ENCODE measurements around the gene CFAP77.

The CFAP77 gene

DNA sequence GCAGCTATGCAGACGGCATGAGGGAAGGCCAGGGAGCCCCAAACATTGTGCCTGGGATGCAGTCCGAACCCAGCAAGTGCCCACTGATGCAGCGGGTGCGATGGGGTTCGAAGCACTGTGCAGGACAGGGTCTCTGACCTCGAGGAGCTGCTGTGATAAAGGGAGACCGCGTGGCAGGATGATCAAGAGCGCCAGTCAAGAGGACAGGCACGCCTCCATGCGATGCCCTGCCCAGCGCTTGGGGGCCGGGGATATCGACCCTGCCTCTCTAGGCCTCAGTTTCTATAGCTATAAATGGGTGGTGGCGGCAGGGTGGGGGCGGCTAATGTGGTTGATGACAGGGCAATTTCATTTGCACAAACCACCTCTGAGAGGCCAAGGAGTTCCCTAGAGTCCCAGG lies 87.7 kb downstream of the CFAP77 start:
- Histone ChIP-seq H2BK5ac (ENCODE audit: low read length) (no peak overlapping the region), H3K36me3 (ENCODE audit: control insufficient read depth, insufficient read depth, low read length) (no peaks in the 10 kb centered on the region), H3K79me2 (ENCODE audit: control insufficient read depth, insufficient read depth, low read length) (no peaks in the 10 kb centered on the region), H2AK5ac (ENCODE audit: low read length) (no peak overlapping the region), H3K4me1 (ENCODE audit: control insufficient read depth, low read depth, low read length) (no peaks in the 10 kb centered on the region), H3K56ac (ENCODE audit: low read length) (no peak overlapping the region), H3K4me2 (ENCODE audit: low read length) (no peak overlapping the region), H3K4me3 (ENCODE audit: low read length) (no peak overlapping the region), H3K4ac (ENCODE audit: low read depth, low read length) (no peak overlapping the region), H4K5ac (ENCODE audit: low read length) (no peak overlapping the region), H3K79me1 (ENCODE audit: low read length) (no peaks in the 10 kb centered on the region), H2BK120ac (ENCODE audit: low read depth, low read length) (no peak overlapping the region), H2BK15ac (replicated peaks; ENCODE audit: low read depth) (no peak overlapping the region), H3K18ac (ENCODE audit: low read length) (no peak overlapping the region), H3K23ac (ENCODE audit: low read length) (peak overlapping the region; percentile 29), H3K9ac (ENCODE audit: low read length) (no peak overlapping the region), H3K27ac (ENCODE audit: low read depth, low read length) (no peak overlapping the region), H3K27me3 (ENCODE audit: insufficient read depth, low read length, poor library complexity) (no peaks in the 10 kb centered on the region), H4K8ac (ENCODE audit: low read depth, low read length) (no peak overlapping the region)
- no peak for DNase-seq
- no CpG with 5 or more reads among the region's 16 CpGs for WGBS (ENCODE audit: extremely low coverage, insufficient coverage, low lambda C conversion rate)

- Histone ChIP-seq H3K4me3 (ENCODE audit: low read length) (no peak overlapping the region), H3K79me2 (ENCODE audit: control insufficient read depth, insufficient read depth, low read length) (no peaks in the 10 kb centered on the region), H3K56ac (ENCODE audit: low read length) (no peak overlapping the region), H2BK5ac (ENCODE audit: low read length) (no peak overlapping the region), H2AK5ac (ENCODE audit: low read length) (no peak overlapping the region), H3K27me3 (ENCODE audit: insufficient read depth, low read length, poor library complexity) (no peaks in the 10 kb centered on the region), H4K8ac (ENCODE audit: low read depth, low read length) (no peak overlapping the region), H2BK120ac (ENCODE audit: low read depth, low read length) (no peak overlapping the region), H3K23ac (ENCODE audit: low read length) (no peak overlapping the region), H3K27ac (ENCODE audit: low read depth, low read length) (no peak overlapping the region), H3K36me3 (ENCODE audit: control insufficient read depth, insufficient read depth, low read length) (no peaks in the 10 kb centered on the region), H3K4ac (ENCODE audit: low read depth, low read length) (no peak overlapping the region), H2BK15ac (replicated peaks; ENCODE audit: low read depth) (no peak overlapping the region), H4K5ac (ENCODE audit: low read length) (no peak overlapping the region), H3K18ac (ENCODE audit: low read length) (no peak overlapping the region), H3K4me1 (ENCODE audit: control insufficient read depth, low read depth, low read length) (no peaks in the 10 kb centered on the region), H3K4me2 (ENCODE audit: low read length) (no peak overlapping the region), H3K79me1 (ENCODE audit: low read length) (no peaks in the 10 kb centered on the region), H3K9ac (ENCODE audit: low read length) (no peak overlapping the region)
- DNase-seq = no peak
- no CpG with 5 or more reads among the region's 20 CpGs for WGBS (ENCODE audit: extremely low coverage, insufficient coverage, low lambda C conversion rate)
These were observed 88.7 kb downstream of the CFAP77 start for GRCh38 chr9:132498531-132499210.

- no peaks in the 10 kb centered on the region for H3K4me1 ChIP-seq (ENCODE audit: control insufficient read depth, low read depth, low read length)
- H3K9ac ChIP-seq (ENCODE audit: low read length) = no peak overlapping the region
- H2AK5ac ChIP-seq (ENCODE audit: low read length) = no peak overlapping the region
- WGBS (ENCODE audit: extremely low coverage, insufficient coverage, low lambda C conversion rate) = no CpG with 5 or more reads among the region's 23 CpGs
- H4K5ac ChIP-seq (ENCODE audit: low read length) = no peak overlapping the region
- no peaks in the 10 kb centered on the region for H3K79me1 ChIP-seq (ENCODE audit: low read length)
- H3K4me3 ChIP-seq (ENCODE audit: low read length) = no peak overlapping the region
- no peaks in the 10 kb centered on the region for H3K36me3 ChIP-seq (ENCODE audit: control insufficient read depth, insufficient read depth, low read length)
- no peak overlapping the region for H2BK15ac ChIP-seq (replicated peaks; ENCODE audit: low read depth)
- no peak overlapping the region for H4K8ac ChIP-seq (ENCODE audit: low read depth, low read length)
- H3K23ac ChIP-seq (ENCODE audit: low read length) = no peak overlapping the region
- H3K79me2 ChIP-seq (ENCODE audit: control insufficient read depth, insufficient read depth, low read length) = no peaks in the 10 kb centered on the region
- no peak for DNase-seq
- no peaks in the 10 kb centered on the region for H3K27me3 ChIP-seq (ENCODE audit: insufficient read depth, low read length, poor library complexity)
- no peak overlapping the region for H2BK120ac ChIP-seq (ENCODE audit: low read depth, low read length)
- H3K56ac ChIP-seq (ENCODE audit: low read length) = no peak overlapping the region
- no peak overlapping the region for H3K27ac ChIP-seq (ENCODE audit: low read depth, low read length)
- H2BK5ac ChIP-seq (ENCODE audit: low read length) = no peak overlapping the region
- H3K4me2 ChIP-seq (ENCODE audit: low read length) = no peak overlapping the region
- H3K4ac ChIP-seq (ENCODE audit: low read depth, low read length) = no peak overlapping the region
- H3K18ac ChIP-seq (ENCODE audit: low read length) = no peak overlapping the region
These were observed 89.2 kb downstream of the CFAP77 start for GRCh38 chr9:132499251-132499650.

- no peaks in the 10 kb centered on the region for H3K79me1 ChIP-seq (ENCODE audit: low read length)
- H3K4me2 ChIP-seq (ENCODE audit: low read length) = no peak overlapping the region
- no peak overlapping the region for H3K18ac ChIP-seq (ENCODE audit: low read length)
- H3K36me3 ChIP-seq (ENCODE audit: control insufficient read depth, insufficient read depth, low read length) = no peaks in the 10 kb centered on the region
- no peak overlapping the region for H4K8ac ChIP-seq (ENCODE audit: low read depth, low read length)
- H3K4me1 ChIP-seq (ENCODE audit: control insufficient read depth, low read depth, low read length) = peaks cover 2% of the 10 kb centered on the region
- no peak overlapping the region for H3K27ac ChIP-seq (ENCODE audit: low read depth, low read length)
- no peak for DNase-seq
- H2AK5ac ChIP-seq (ENCODE audit: low read length) = no peak overlapping the region
- no peaks in the 10 kb centered on the region for H3K79me2 ChIP-seq (ENCODE audit: control insufficient read depth, insufficient read depth, low read length)
- H3K56ac ChIP-seq (ENCODE audit: low read length) = no peak overlapping the region
- no peaks in the 10 kb centered on the region for H3K27me3 ChIP-seq (ENCODE audit: insufficient read depth, low read length, poor library complexity)
- H3K4ac ChIP-seq (ENCODE audit: low read depth, low read length) = no peak overlapping the region
- no peak overlapping the region for H3K4me3 ChIP-seq (ENCODE audit: low read length)
- no peak overlapping the region for H3K9ac ChIP-seq (ENCODE audit: low read length)
- H2BK15ac ChIP-seq (replicated peaks; ENCODE audit: low read depth) = no peak overlapping the region
- no peak overlapping the region for H3K23ac ChIP-seq (ENCODE audit: low read length)
- no peak overlapping the region for H2BK5ac ChIP-seq (ENCODE audit: low read length)
- H4K5ac ChIP-seq (ENCODE audit: low read length) = no peak overlapping the region
- H2BK120ac ChIP-seq (ENCODE audit: low read depth, low read length) = no peak overlapping the region
- WGBS (ENCODE audit: extremely low coverage, insufficient coverage, low lambda C conversion rate) = no CpG with 5 or more reads among the region's 7 CpGs
These were observed 90.2 kb downstream of the CFAP77 start for GRCh38 chr9:132500193-132500592.

DNA sequence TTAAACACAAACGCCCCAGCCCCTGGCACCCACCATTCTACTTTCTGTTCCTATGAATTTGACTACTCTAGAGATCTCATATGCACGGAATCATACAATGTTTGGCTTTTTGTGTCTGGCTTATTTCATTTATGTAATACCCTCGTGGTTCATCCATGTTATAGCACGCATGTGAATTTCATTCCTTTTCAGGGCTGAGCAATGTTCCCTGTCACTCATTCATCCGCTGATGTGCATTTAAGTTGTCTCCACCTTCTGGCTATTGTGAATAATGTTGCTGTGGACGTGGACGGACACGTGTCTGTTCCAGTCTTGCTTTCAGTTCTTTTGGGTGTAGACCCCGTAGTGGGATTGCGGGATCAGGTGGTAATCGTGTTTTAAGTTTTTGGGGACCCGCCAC lies 92.5 kb downstream of the CFAP77 start:
- Histone ChIP-seq H3K23ac (ENCODE audit: low read length) (no peak overlapping the region), H3K56ac (ENCODE audit: low read length) (no peak overlapping the region)

DNA sequence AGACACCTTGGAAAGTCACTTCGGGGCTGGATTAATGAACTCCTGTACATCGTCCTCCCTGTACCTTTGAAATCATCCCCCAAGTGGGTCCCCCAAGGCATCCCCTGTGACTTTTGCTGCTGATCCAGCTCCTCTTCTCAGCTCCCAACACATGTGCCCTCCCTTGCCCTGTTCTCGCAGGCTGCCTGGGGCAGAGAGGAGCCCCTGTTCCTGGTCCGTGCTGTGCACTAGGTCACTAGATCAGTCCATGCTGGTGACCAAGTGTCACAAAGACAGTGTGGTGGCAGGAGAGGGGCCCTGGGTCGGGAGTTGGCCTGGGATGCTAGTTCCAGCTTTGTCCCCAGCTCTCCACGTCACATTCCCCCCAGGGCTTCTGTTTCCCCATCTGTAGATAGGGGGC lies 93.1 kb downstream of the CFAP77 start:
- Histone ChIP-seq H3K18ac (ENCODE audit: low read length) (no peak overlapping the region), H2BK15ac (replicated peaks; ENCODE audit: low read depth) (no peak overlapping the region), H2BK5ac (ENCODE audit: low read length) (no peak overlapping the region), H3K4ac (ENCODE audit: low read depth, low read length) (no peak overlapping the region), H3K23ac (ENCODE audit: low read length) (no peak overlapping the region), H3K56ac (ENCODE audit: low read length) (no peak overlapping the region), H3K27me3 (ENCODE audit: insufficient read depth, low read length, poor library complexity) (no peaks in the 10 kb centered on the region), H3K4me2 (ENCODE audit: low read length) (no peak overlapping the region), H4K5ac (ENCODE audit: low read length) (no peak overlapping the region), H4K8ac (ENCODE audit: low read depth, low read length) (no peak overlapping the region), H3K36me3 (ENCODE audit: control insufficient read depth, insufficient read depth, low read length) (no peaks in the 10 kb centered on the region), H3K27ac (ENCODE audit: low read depth, low read length) (no peak overlapping the region), H3K4me1 (ENCODE audit: control insufficient read depth, low read depth, low read length) (peaks cover 2% of the 10 kb centered on the region), H2AK5ac (ENCODE audit: low read length) (no peak overlapping the region), H3K79me2 (ENCODE audit: control insufficient read depth, insufficient read depth, low read length) (no peaks in the 10 kb centered on the region), H3K4me3 (ENCODE audit: low read length) (no peak overlapping the region), H3K9ac (ENCODE audit: low read length) (no peak overlapping the region), H2BK120ac (ENCODE audit: low read depth, low read length) (no peak overlapping the region), H3K79me1 (ENCODE audit: low read length) (no peaks in the 10 kb centered on the region)
- no CpG with 5 or more reads among the region's 6 CpGs for WGBS (ENCODE audit: extremely low coverage, insufficient coverage, low lambda C conversion rate)
- DNase-seq = no peak

More for the DNA sequence above, 92.5 kb downstream of the CFAP77 start:
- H3K27ac ChIP-seq (ENCODE audit: low read depth, low read length) = no peak overlapping the region
- H3K4ac ChIP-seq (ENCODE audit: low read depth, low read length) = no peak overlapping the region
- H2BK15ac ChIP-seq (replicated peaks; ENCODE audit: low read depth) = no peak overlapping the region
- no peaks in the 10 kb centered on the region for H3K27me3 ChIP-seq (ENCODE audit: insufficient read depth, low read length, poor library complexity)
- DNase-seq = no peak
- no peak overlapping the region for H3K9ac ChIP-seq (ENCODE audit: low read length)
- no peak overlapping the region for H4K8ac ChIP-seq (ENCODE audit: low read depth, low read length)
- no peak overlapping the region for H3K18ac ChIP-seq (ENCODE audit: low read length)
- no peak overlapping the region for H2BK120ac ChIP-seq (ENCODE audit: low read depth, low read length)
- no peaks in the 10 kb centered on the region for H3K79me2 ChIP-seq (ENCODE audit: control insufficient read depth, insufficient read depth, low read length)
- no peak overlapping the region for H4K5ac ChIP-seq (ENCODE audit: low read length)
- no peak overlapping the region for H2BK5ac ChIP-seq (ENCODE audit: low read length)
- H3K4me2 ChIP-seq (ENCODE audit: low read length) = no peak overlapping the region
- no peaks in the 10 kb centered on the region for H3K36me3 ChIP-seq (ENCODE audit: control insufficient read depth, insufficient read depth, low read length)
- H3K4me3 ChIP-seq (ENCODE audit: low read length) = no peak overlapping the region
- 100% methylated on average over 1 of the region's 12 CpGs for WGBS (ENCODE audit: extremely low coverage, insufficient coverage, low lambda C conversion rate)
- no peaks in the 10 kb centered on the region for H3K79me1 ChIP-seq (ENCODE audit: low read length)
- H2AK5ac ChIP-seq (ENCODE audit: low read length) = no peak overlapping the region
- peaks cover 2% of the 10 kb centered on the region for H3K4me1 ChIP-seq (ENCODE audit: control insufficient read depth, low read depth, low read length)
